A549 (cell line): ENCODE results near the gene CSPG4. TPM values are rescaled to one million over a fixed set of nuclear protein-coding genes. Genes with fewer than 3 reads are reported as not detected.
A peak's percentile ranks its signal among the peaks of the same experiment; 100 is the strongest.
"Not testable (repeated sequence)": the region's sequence is repeated elsewhere in the genome, so short reads cannot be mapped to it uniquely, and the experiment has no call there.

Experiments
- ATAC-seq, 2 experiments: fragments of 200-7000 bp in 1 of 2; fragments of >200 bp in 1 of 2; cut with Nextera tagmentation in 1 of 2; cut with Tn5 transposase in 1 of 2; 3 replicates each; pipeline versions ENCODE4 v1.8.0 to v1.9.1; 2018 to 2020; ENCODE audit warnings: mild to moderate bottlenecking in 1 of 2, moderate library complexity in 1 of 2
- CTCF ChIA-PET: fragments of 300-600 bp; sonication (Branson Sonifier 250); formaldehyde crosslinking; extraction: SDS; loops from one replicate; lab custom pipeline; 2021; ENCODE audit warnings: antibody characterized with exemption, inconsistent platforms; lab: Yijun Ruan, JAX
- POLR2A ChIA-PET: fragments of 350-600 bp; formaldehyde crosslinking; extraction: SDS; loops from one replicate; lab custom pipeline; 2021; ENCODE audit warnings: antibody characterized with exemption, inconsistent platforms; lab: Yijun Ruan, JAX
- DNase-seq, 2 experiments: peaks; one replicate each; pipeline versions ENCODE4 v3.0.0 to v3.0.0-alpha.2; 2011 to 2016; ENCODE audit warnings: low read depth in 1 of 2, low spot score in 1 of 2
- FAIRE-seq: peaks from 2 replicates; lab custom pipeline; 2011; peaks lifted over from hg19 to GRCh38; lab: Jason Lieb, UNC
- H3K27ac ChIP-seq, 2 experiments: fragments of >200 bp; sonication (Bioruptor Twin); formaldehyde crosslinking; 3 replicates each; pipeline ENCODE4 v1.5.1; 2016 to 2017
- H3K4me1 ChIP-seq: fragments of >200 bp; sonication (Bioruptor Twin); formaldehyde crosslinking; 3 replicates; pipeline ENCODE4 v1.6.1; 2016
- H3K4me2 ChIP-seq: fragments of >200 bp; sonication (Bioruptor Twin); formaldehyde crosslinking; 3 replicates; pipeline ENCODE4 v1.6.1; 2016
- H3K4me3 ChIP-seq: fragments of >200 bp; sonication (Bioruptor Twin); formaldehyde crosslinking; 3 replicates; pipeline ENCODE4 v1.5.1; 2016
- H3K9me3 ChIP-seq: fragments of >200 bp; sonication (Bioruptor Twin); formaldehyde crosslinking; 3 replicates; pipeline ENCODE4 v1.6.1; 2016
- BHLHE40 ChIP-seq: IDR thresholded peaks from 2 replicates; pipeline ENCODE4 v1.6.1; 2012; ENCODE audit warnings: low read depth, low read length, inconsistent platforms
- EHF ChIP-seq: fragments of 250-450 bp; sonication (Bioruptor Pico); IDR thresholded peaks from 2 replicates; pipeline ENCODE4 v1.5.0; 2020; ENCODE audit warnings: mild to moderate bottlenecking
- ELK1 ChIP-seq: fragments of 150-350 bp; IDR thresholded peaks from 2 replicates; pipeline ENCODE4 v1.6.1; 2014; ENCODE audit warnings: low read depth, mild to moderate bottlenecking, low read length
- FOSL2 ChIP-seq, 2 experiments: fragments of 450-650 bp in 1 of 2; fragments of >200 bp in 1 of 2; sonication (Bioruptor Twin) in 1 of 2; formaldehyde crosslinking; IDR thresholded peaks; 2 replicates each; pipeline versions ENCODE4 v1.5.0 to v1.6.1; 2016 to 2020; ENCODE audit warnings: mild to moderate bottlenecking in 1 of 2, moderate library complexity in 1 of 2
- GATA3 ChIP-seq: IDR thresholded peaks from 2 replicates; pipeline ENCODE4 v1.6.1; 2012; ENCODE audit warnings: borderline replicate concordance
- HDAC2 ChIP-seq: fragments of 200-600 bp; sonication (generic); IDR thresholded peaks from 2 replicates; pipeline ENCODE4 v1.6.1; 2016
- HOXB5 ChIP-seq: fragments of 250-450 bp; sonication (Bioruptor Pico); IDR thresholded peaks from 2 replicates; pipeline ENCODE4 v1.5.0; 2020; ENCODE audit warnings: mild to moderate bottlenecking, moderate library complexity
- POLR2AphosphoS2 ChIP-seq: conservative IDR thresholded peaks from 2 replicates; pipeline ENCODE4 v1.6.1; 2012; ENCODE audit warnings: low read length, improper control_type of control experiment, inconsistent platforms
- RARB ChIP-seq: fragments of 250-450 bp; sonication (Bioruptor Pico); IDR thresholded peaks from 2 replicates; pipeline ENCODE4 v1.8.0; 2021; ENCODE audit warnings: mild to moderate bottlenecking, moderate library complexity
- REST ChIP-seq: fragments of 200-600 bp; sonication (generic); IDR thresholded peaks from 2 replicates; pipeline ENCODE4 v1.6.1; 2016; ENCODE audit warnings: antibody characterized with exemption, mild to moderate bottlenecking, moderate library complexity
- whole genome bisulfite sequencing: methylation state at CpG from one replicate; pipeline ENCODE4 v1.1.6; 2017; ENCODE audit errors: missing lambda C conversion rate; 5-methylcytosine and 5-hydroxymethylcytosine counted together
- polyA plus RNA-seq, 4 experiments: library from polyadenylated mRNA; depleted of rRNA in 3 of 4; stranded (reverse); fragments of >200 nt; fragmentation: RNase III in 1 of 4; extraction: RNeasy Plus Mini Kit Qiagen cat#74134 plus additional on column Dnase treatment in 1 of 4; gene quantifications; 2 replicates in 3 of 4; 3 replicates in 1 of 4; pipeline ENCODE4 v1.2.3, GENCODE V29; 2011 to 2017

Gene CSPG4
- polyA plus RNA-seq, 2 of the 4 experiments (the other 2 are of a cell fraction), result 0.01 to 0.06 TPM

GRCh38 chr15:75639191-75639708, 73.4 kb downstream of the CSPG4 start:
- H3K9me3 ChIP-seq, result no peaks in the 10 kb centered on the region
- TF ChIP-seq HOXB5 (CRISPR knock-in tag) (no peak), ELK1 (no peak), BHLHE40 (peak; percentile 62; the same call in 1 of the 2 replicates), HDAC2 (no peak)
- TF ChIP-seq, all 56 proteins: peak for 1
- FAIRE-seq (no peak), ATAC-seq (no peak), DNase-seq (no peak)
- ChIA-PET CTCF (interaction anchor here (1.0 to 19.9 kb wide), 19 partner anchors 10 to 572 kb away, joined by 3 to 394 read pairs (median 6); partner anchors contain the start of genes MAN2C1, SNUPN and SNX33), POLR2A (interaction anchor here (1.0 to 4.4 kb wide), 19 partner anchors 8 to 271 kb away, joined by 3 to 94 read pairs (median 10); partner anchors contain the start of genes MAN2C1, PTPN9, SIN3A and SNUPN)
- WGBS, result 2% methylated on average over 16 of the region's 16 CpGs
- Histone ChIP-seq H3K4me2 (peak overlapping the region; percentile 91), H3K4me3 (peak overlapping the region; percentile 67), H3K4me1 (peaks cover 18% of the 10 kb centered on the region), H3K27ac (peak overlapping the region; percentile 91 to 94)

- H3K9me3 ChIP-seq, result no peaks in the 10 kb centered on the region
- peak overlapping the region; percentile 91 for H3K4me2 ChIP-seq
- H3K27ac ChIP-seq, result 0 out of 6 replicates have a peak overlapping the region, but pooled peaks of 1 of the 2 experiments have one; percentile 6
- H3K4me1 ChIP-seq, result peaks cover 18% of the 10 kb centered on the region
- POLR2A ChIA-PET, result interaction anchor here (1.3 to 4.4 kb wide), 4 partner anchors 10 to 269 kb away, joined by 16 to 94 read pairs (median 50); partner anchors contain the start of genes MAN2C1, SIN3A, SNUPN and SNX33
- DNase-seq (no peak), ATAC-seq (no peak), FAIRE-seq (no peak)
- 93% methylated on average over 4 of the region's 4 CpGs for WGBS
- no peak for TF ChIP-seq GATA3
- CTCF ChIA-PET, result interaction anchor here (0.6 to 19.9 kb wide), 15 partner anchors 8 to 269 kb away, joined by 3 to 394 read pairs (median 5); partner anchors contain the start of genes MAN2C1, SNUPN and SNX33
- 0 out of 3 replicates have a peak overlapping the region, but pooled peaks have one; percentile 67 for H3K4me3 ChIP-seq
These were observed 75.2 kb downstream of the CSPG4 start for GRCh38 chr15:75637245-75638009.

GRCh38 chr15:75636026-75636425, 76.6 kb downstream of the CSPG4 start:
- no peak for ATAC-seq
- POLR2A ChIA-PET, result interaction anchor here (0.7 to 3.0 kb wide), 5 partner anchors 10 to 185 kb away, joined by 3 to 22 read pairs (median 3); partner anchors contain the start of genes PTPN9, SIN3A, SNUPN and SNX33

GRCh38 chr15:75633922-75634321, 78.7 kb downstream of the CSPG4 start:
- H3K4me3 ChIP-seq, FAIRE-seq, ATAC-seq, DNase-seq, H3K9me3 ChIP-seq, H3K27ac ChIP-seq, H3K4me2 ChIP-seq, POLR2A ChIA-PET: not testable (repeated sequence)
- CTCF ChIA-PET, result interaction anchor here (1.2 to 19.9 kb wide), 4 partner anchors 14 to 266 kb away, joined by 5 to 394 read pairs (median 12); partner anchors contain the start of genes MAN2C1 and SNX33
- H3K4me1 ChIP-seq, result peaks cover 11% of the 10 kb centered on the region
- WGBS, result 90% methylated on average over 7 of the region's 7 CpGs

More at GRCh38 chr15:75636026-75636425, 76.6 kb downstream of the CSPG4 start:
- Histone ChIP-seq H3K9me3 (no peaks in the 10 kb centered on the region), H3K4me3 (no peak overlapping the region), H3K27ac (no peak overlapping the region), H3K4me2 (no peak overlapping the region), H3K4me1 (peaks cover 11% of the 10 kb centered on the region)
- CTCF ChIA-PET, result interaction anchor here (0.6 to 19.9 kb wide), 6 partner anchors 7 to 268 kb away, joined by 3 to 394 read pairs (median 6); partner anchors contain the start of gene SNX33
- DNase-seq (no peak), FAIRE-seq (no peak)
- WGBS, result 82% methylated on average over 6 of the region's 6 CpGs
- no peak for TF ChIP-seq RARB (CRISPR knock-in tag)
- TF ChIP-seq FOSL2 (IDR thresholded peaks at IDR 0.05), result no peak
- TF ChIP-seq FOSL2 (CRISPR knock-in tag; IDR thresholded peaks at IDR 0.05), result no peak
- TF ChIP-seq POLR2AphosphoS2, result no peak
- TF ChIP-seq REST, result no peak
- no peak for TF ChIP-seq EHF (CRISPR knock-in tag)
